Mucosa of descending colon (tissue), 3 donors: ENCODE data around the gene ANO10. TPM values are rescaled to one million over a fixed set of nuclear protein-coding genes. Genes with fewer than 3 reads are reported as not detected.
A peak's percentile ranks its signal among the peaks of the same experiment; 100 is the strongest.
"Not testable (repeated sequence)": the region's sequence is repeated elsewhere in the genome, so short reads cannot be mapped to it uniquely, and the experiment has no call there.

Source experiments
- ATAC-seq: fragments of 200-7000 bp; cut with Tn5 transposase; one replicate; pipeline ENCODE4 v1.9.1; 2020; ENCODE audit warnings: mild to moderate bottlenecking, moderate library complexity
- DNase-seq, 3 donors: peaks; one replicate each; pipeline ENCODE4 v3.0.0-alpha.2; 2020
- H3K36me3 ChIP-seq: fragments of 200-600 bp; one replicate; pipeline ENCODE4 v1.8.0; 2021; ENCODE audit warnings: low read depth, mild to moderate bottlenecking
- H3K4me1 ChIP-seq: fragments of 200-600 bp; one replicate; pipeline ENCODE4 v1.8.0; 2021; ENCODE audit warnings: low read depth, mild to moderate bottlenecking
- H3K4me3 ChIP-seq: fragments of 200-600 bp; one replicate; pipeline ENCODE4 v1.8.0; 2021; ENCODE audit warnings: mild to moderate bottlenecking
- H3K9me3 ChIP-seq: fragments of 200-600 bp; one replicate; pipeline ENCODE4 v1.8.0; 2021; ENCODE audit warnings: mild to moderate bottlenecking
- CTCF ChIP-seq: fragments of 200-600 bp; IDR thresholded peaks from one replicate; pipeline ENCODE4 v1.8.0; 2022; ENCODE audit warnings: antibody characterized with exemption, mild to moderate bottlenecking
- intact Hi-C, 2 donors: fragments of 100-400 bp; cut with DNase I in 1 of 2; cut with micrococcal nuclease in 1 of 2; formaldehyde crosslinking; loops; one replicate each; pipeline versions ENCODE4 v1.11.0 to v1.11.1; 2022; cut with DNase I, micrococcal nuclease
- total RNA-seq, 3 donors: library from RNA; stranded (reverse); fragmentation: NEBNext Ultra II Directional in 2 of 3; extraction: Animal tissue kit (Norgen Biotek cat#: 25700) in 2 of 3; gene quantifications; one replicate each; pipeline versions ENCODE4 v1.2.1 to v1.2.4, GENCODE V29; 2021 to 2023
- donor health status: DM: no; HTN: no; CAD: no; lungs with moderate emphysema.
- donor health status: DM: no; HTN: no; CAD: no.
- donor health status: DM: no; HTN: yes; CAD: no.

The ANO10 gene
- total RNA-seq, 3 donors from 2014 or later, result 46.6 to 100.0 (median 64.1) TPM

GRCh38 chr3:43582866-43583265 lies 38.9 kb downstream of the ANO10 start:
- no peak for ATAC-seq
- no peak for TF ChIP-seq CTCF
- Histone ChIP-seq H3K36me3 (no peaks in the 10 kb centered on the region), H3K9me3 (no peaks in the 10 kb centered on the region), H3K4me3 (no peak overlapping the region), H3K4me1 (no peaks in the 10 kb centered on the region)
- intact Hi-C loops, result no loop called here
- no peak for DNase-seq

DNA sequence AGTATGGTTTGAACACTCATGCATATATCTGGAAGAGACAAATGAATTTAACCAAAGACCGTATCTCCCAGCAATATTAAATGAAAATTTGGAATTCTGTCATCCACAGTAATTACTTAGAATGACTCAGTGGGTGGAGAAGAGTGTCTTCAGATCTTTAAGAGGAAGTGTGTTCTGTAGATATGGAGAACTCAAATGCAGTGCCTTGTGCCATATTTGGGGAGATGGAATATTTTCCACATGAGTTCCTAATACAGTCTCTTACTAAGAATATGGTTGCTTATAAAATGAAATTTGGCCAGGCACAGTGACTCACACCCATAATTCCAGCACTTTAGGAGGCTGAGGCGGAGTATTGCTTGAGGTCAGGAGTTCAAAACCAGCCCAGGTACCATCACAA lies 40.5 kb downstream of the ANO10 start:
- Histone ChIP-seq H3K9me3 (no peaks in the 10 kb centered on the region), H3K4me1 (no peaks in the 10 kb centered on the region), H3K36me3 (no peaks in the 10 kb centered on the region), H3K4me3 (no peak overlapping the region)
- intact Hi-C loops, result no loop called here
- no peak for TF ChIP-seq CTCF
- ATAC-seq (no peak), DNase-seq (no peak)

- intact Hi-C loops, result no loop called here
- no peak overlapping the region for H3K4me3 ChIP-seq
- no peaks in the 10 kb centered on the region for H3K9me3 ChIP-seq
- TF ChIP-seq CTCF, result no peak
- DNase-seq, result no peak
- no peaks in the 10 kb centered on the region for H3K36me3 ChIP-seq
- ATAC-seq, result no peak
- H3K4me1 ChIP-seq, result no peaks in the 10 kb centered on the region
Observed at GRCh38 chr3:43580181-43580580, 41.6 kb downstream of the ANO10 start.

GRCh38 chr3:43573576-43573975 lies 48.2 kb downstream of the ANO10 start:
- Histone ChIP-seq H3K4me1 (no peaks in the 10 kb centered on the region), H3K4me3 (no peak overlapping the region), H3K36me3 (no peaks in the 10 kb centered on the region), H3K9me3 (no peaks in the 10 kb centered on the region)
- DNase-seq, result no peak
- no peak for ATAC-seq
- intact Hi-C loops, result no loop called here
- TF ChIP-seq CTCF, result no peak

- H3K36me3 ChIP-seq, H3K4me3 ChIP-seq, H3K4me1 ChIP-seq, ATAC-seq, intact Hi-C loops, H3K9me3 ChIP-seq: not testable (repeated sequence)
- peak in 2 of 3 donors; percentile 54 to 64 for DNase-seq
Observed at GRCh38 chr3:43565661-43566341, 56.0 kb downstream of the ANO10 start.

DNA sequence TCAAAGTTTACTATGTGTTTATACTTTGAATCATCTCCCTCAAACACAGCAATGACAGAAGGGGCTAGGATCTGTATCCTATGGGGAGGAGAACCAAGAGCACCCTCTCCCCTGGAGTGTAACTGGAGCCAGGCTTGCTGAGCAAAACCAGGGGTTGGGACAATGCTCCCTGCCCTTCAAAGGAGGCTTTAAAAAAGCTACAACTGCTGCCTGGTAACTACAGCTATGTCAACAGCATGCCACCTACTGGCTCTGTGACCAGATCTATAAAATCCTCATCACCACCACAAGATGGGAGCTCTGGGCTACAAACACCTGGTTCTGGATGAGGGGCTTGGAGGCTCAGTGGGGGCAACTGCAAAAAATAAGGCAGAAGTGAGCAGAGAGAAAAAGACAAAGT lies 61.9 kb downstream of the ANO10 start:
- DNase-seq (peak in 1 of 3 donors; percentile 15), ATAC-seq (peak; percentile 43)
- no peak for TF ChIP-seq CTCF
- H3K4me1 ChIP-seq, result no peaks in the 10 kb centered on the region
- intact Hi-C loops, result no loop called here
- H3K36me3 ChIP-seq, result no peaks in the 10 kb centered on the region
- H3K9me3 ChIP-seq, result no peaks in the 10 kb centered on the region
- no peak overlapping the region for H3K4me3 ChIP-seq
